HG02840 (cell line): ENCODE results near the gene GLIS2.
A peak's percentile ranks its signal among the peaks of the same experiment; 100 is the strongest.

Source experiments
- ATAC-seq: cut with Tn5 transposase; IDR thresholded peaks from one replicate; pipeline ENCODE4 v1.9.1; 2021; ENCODE audit warnings: mild to moderate bottlenecking, moderate library complexity, moderate number of reproducible peaks; ENCODE audit not compliant: unreplicated experiment, low FRiP score

The GLIS2 gene

DNA sequence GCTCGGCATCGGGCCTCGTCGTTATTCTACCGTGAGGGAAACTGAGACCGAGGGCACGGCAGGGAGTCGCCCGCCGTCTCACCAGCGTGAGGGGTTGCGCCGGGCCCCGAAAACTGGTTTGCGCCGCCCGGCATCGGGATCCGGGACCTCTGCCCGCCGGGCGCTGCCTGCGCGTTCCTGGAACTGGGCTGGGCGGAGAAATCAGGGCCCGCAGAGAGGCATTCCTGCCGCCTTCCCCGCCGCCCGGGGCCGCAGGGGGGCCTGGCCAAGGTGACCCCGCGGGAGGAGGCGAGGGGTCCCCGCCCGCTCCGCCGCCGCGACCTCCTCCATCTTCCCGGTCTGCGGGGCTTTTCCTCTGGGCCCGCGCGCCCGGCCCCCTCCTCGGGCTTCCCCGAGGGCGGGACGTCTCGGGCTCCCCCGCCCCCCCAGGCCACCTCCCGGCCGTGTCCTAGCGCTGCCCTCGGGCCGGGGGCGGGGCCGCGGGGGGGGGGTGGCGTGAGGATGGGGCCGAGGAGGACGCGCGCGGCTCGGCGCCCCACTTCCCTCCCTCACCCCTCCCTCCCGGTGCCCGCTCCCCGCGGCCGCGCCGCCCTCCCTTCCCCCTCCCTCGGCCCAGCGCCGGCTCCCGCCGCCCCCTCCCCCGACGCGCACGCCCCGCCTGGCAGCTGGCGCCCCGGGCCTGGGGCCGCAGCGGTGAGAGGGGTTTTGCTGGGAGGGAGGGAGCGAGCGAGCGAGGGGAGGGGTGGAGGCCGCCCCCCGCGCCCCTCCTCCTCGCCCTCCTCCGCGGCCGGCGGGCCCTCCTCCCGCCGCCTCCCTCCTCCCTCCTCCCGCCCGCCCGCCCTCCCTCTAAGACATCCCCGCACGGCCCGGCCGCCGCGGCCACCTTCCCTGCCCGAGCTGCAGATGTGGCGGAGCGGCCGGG, at the start of gene GLIS2:
GLIS2 (plus strand) TSS at position 882 of the 922 bp plus-strand sequence. CDS start 16,214 bp downstream, outside the sequence.
- ATAC-seq = no peak

- no peak for ATAC-seq
Measured at GRCh38 chr16:4266372-4266771, 49.5 kb upstream of the GLIS2 start.

DNA sequence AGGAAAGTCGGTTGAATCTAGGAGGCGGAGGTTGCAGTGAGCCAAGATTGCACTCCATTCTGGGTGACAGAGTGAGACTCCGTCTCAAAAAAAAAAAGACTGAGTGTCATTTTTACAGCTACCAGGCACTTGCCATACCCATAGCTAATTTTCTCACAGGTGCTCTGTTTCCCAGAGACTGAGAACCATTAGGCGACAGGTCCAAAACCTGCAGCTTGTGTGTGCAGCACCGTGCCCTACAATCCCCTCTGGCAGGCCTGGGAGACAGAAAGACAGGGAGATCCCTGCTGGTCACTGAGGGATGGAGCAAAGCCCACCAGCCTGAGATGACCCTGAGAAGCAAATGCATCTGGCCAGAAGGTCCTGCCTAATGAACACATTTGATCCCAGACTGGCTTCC, 45.8 kb upstream of the GLIS2 start:
- no peak for ATAC-seq

DNA sequence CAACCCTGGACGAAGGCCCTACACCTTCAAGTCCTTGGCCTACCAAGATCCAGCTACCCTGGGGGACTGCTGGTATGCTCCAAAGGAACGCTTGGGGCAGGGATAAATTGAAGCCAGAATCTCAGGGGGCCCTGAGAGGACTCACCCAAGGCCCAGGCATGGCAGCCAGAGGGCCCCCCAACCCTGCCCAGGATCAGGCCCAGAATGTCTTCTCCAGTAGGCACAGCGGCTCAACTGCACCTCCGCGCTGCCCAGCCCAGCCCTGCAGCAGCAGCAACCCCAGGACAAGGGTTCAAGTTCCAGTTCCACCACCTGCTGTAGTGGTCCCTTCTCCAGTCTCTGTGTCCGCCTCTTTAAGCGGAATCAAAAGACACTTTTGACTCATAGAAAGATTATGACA, 45.3 kb upstream of the GLIS2 start:
- no peak for ATAC-seq

DNA sequence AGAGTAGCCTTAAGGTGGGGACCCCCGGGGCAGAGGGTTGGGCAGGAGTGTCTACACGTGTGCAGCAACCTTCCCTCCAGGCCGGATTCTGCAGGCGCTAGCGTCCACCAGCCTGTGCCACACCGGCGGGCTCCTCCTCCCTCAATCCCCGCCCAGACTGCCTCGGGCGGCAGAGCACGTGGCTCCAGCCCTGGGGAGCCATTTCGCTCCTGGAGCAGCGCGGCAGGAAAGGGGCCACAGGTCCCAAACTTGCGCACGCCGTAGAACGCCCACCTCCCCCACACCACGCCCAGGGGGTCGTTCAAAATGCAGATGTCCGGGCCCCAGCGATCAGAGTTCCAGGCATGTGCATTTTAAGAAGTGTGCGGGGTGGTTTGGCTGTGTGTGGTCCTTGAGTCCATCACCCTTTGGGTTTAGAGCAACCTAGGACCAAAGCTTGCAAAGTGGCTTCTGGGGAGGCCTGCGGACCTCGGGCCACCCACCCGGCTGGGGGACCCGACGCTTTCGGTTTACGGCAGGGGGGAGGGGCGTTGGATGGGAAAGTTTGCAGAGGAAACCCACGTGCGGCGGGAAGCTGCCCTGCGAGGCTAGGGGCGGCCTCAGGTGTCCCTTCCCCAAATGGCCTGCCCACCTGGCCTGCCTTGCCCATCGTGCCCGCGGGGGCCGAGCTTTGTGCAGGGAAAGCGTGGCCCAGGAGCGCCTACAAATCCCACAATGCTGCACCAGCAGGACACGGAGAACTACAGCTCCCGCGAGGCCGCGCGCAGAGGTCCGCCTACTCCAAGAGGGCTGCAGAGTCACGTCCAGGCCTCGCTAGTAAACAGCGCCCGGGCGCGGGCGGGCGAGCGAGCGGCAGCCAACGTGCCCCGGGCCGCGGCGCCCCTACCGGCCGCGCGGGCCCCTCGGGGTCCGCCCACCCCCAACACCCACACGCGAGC, 44.4 kb upstream of the GLIS2 start:
- ATAC-seq = peak; percentile 67

DNA sequence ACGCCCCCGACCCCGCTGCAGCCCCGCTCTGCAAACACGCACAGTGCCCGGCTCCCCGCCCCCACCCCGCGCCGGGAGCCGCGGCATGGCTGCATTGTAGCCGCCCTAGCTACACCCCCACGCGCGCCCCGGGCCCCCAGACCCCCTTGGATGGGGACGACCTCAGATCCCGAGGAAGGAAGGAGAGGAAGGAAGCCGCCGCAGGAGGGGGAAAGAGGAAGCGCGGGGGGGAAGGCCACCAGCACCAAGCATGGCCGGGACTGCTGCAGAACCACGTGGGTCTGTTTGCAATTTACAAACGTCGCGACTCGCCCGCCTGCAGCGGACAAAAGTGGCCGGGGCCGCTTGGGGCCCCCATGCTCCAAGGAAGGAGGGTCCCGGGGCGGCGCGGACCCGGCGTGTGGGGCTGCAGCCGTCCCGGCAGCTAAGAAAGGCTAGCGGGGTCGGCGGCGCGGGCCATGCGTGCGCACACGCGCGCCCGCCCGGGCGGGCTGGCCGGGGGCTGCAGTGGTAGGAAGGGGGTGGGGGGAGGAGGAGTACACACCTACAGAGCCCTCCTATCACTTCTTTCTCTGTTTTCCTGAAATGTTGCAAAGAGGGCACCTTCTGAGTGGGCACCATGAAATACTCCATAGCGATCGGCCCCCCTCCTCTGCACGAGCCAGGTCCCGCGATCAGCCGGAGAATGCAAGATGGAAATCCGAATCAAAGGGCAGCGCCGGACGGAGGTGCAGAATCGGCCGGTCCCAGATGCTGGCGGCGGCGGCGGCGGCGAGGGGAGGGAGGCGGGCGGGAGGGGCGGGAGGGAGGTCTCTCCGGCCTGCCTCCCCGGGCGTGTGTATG, 43.5 kb upstream of the GLIS2 start:
- peak; percentile 12 for ATAC-seq

DNA sequence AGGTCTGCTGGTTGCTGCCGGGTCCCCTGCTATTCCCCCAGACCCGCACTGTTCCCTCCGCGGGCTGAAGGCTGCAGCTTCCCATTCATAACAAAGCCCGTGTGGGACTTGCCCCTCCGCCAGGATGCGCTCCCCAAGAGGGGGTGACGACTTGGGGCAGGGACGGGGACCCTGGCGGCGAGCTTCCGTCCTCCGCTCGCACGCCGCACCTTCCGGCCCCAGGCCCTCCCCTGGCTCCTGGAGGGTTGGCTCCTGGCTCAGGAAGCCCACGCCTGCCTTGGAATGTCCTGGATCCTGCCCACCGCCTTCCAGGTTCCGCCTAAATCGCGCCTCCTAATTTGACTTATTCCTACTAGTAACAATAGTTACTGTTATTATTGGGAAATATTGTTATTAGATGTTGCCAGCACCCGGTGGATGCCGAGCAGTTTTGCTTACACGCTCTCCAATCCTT, 42.0 kb upstream of the GLIS2 start:
- ATAC-seq = no peak

GRCh38 chr16:4275861-4276260, 40.0 kb upstream of the GLIS2 start:
- ATAC-seq = no peak

GRCh38 chr16:4277987-4278513, 37.8 kb upstream of the GLIS2 start:
- no peak for ATAC-seq

DNA sequence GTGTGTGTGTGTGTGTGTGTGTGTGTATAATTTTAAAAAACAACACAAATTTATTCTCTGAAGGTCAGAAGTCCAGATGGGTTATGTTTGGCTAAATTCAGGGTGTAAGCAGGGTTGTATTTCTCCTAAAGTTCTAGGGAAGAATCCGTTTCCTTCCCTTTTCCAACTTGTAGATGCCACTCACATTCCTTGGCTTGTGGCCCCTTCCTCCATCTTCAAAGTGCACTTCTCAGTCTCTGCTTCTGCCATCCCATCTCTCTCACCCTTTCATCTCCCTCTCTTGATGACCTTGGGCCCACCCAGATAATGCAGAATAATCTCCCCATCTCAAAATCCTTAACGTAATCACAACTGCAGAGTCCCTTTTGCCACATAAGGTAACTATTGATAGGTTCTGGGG, 35.2 kb upstream of the GLIS2 start:
- no peak for ATAC-seq

DNA sequence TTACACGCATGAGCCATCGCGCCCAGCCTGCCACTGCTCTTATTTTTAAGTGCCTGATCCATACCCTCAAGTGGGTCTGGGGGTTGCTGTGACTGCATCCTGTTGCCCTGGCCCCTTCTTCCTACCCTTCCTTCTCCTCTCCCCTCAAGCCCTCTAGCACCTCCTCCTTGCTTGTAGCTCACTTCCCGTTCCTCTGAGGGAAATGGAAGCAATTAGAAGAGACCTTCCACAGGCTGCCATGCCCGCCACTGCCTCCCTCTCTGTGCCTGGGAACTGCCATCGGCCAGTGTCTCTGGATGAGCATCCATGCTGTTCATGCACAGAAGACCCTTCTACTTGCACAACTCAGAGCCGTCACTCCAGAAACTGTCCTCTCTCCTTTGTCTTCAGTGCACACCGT, 32.4 kb upstream of the GLIS2 start:
- ATAC-seq = no peak

DNA sequence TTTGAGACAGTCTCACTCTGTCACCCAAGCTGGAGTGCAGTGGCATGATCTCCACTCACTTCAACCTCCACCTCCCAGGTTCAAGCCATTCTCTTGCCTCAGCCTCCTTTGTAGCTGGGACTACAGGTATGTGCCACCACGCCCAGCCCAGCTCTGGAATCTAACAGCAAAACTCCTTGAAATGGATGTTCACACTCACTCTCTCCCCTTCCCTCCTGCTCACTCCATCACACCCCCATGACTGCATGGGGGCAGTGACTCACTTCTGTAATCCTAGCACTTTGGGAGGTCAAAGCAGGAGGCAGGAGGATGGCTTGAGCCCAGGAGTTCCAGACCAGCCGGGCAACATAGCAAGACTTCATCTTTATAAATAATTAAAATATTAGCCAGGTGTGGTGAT, 31.9 kb upstream of the GLIS2 start:
- no peak for ATAC-seq

GRCh38 chr16:4285167-4285566, 30.7 kb upstream of the GLIS2 start:
- ATAC-seq = no peak

DNA sequence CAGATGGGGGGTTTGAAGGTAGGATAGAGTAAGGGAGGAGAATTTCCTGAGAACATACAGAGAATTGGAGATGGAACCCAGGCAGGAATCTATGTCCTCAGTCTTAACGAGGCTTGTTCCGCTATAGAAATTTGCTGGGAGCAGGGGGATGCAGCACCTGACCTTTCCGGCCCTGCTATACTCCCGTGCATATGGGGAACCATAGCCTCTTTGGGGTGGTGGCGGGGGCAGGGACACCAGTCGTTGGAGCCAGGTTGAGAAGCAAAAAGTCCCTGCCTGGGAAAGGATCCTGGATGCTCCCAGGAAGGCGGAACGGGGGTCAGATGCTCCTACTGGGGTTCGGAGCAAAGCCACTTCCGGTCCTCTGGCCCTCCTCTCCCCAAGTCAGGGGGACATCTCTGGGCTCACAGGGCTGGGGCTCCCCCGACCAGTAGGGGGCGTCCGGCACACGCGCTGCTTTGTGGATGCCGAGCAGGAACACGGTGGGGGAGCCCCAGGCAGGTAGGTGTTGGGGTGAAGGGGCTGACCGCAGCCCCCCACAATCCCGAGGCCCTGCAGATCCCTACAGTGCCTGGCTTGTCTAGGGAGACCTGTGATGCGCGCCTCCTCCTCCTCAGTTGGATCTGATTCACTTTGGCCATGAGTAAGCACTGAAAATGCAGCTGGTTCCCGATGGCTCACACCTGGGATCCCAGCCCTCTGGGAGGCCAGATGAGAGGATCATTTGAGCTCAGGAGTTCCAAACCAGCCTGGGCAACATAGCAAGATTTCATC, 27.5 kb upstream of the GLIS2 start:
- peak; percentile 56 for ATAC-seq

GRCh38 chr16:4290236-4290830, 25.5 kb upstream of the GLIS2 start:
- no peak for ATAC-seq

DNA sequence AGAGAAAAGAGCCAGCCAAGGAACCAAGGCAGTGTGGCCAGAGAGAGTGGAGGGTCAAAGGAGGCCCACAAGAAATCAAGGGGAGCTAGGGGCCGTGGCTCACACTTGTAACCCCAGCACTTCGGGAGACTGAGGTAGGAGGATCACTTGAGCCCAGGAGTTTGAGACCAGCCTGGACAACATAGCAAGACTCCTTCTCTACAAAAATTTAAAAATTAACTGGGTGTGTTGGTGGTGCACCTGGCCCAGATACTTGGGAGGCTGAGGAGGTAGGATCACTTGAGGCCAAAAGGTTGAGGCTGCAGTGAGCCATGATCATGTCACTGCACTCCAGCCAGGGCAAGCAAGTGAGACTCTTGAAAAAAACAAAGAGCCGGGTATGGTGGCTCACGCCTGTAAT, 24.2 kb upstream of the GLIS2 start:
- ATAC-seq = no peak

DNA sequence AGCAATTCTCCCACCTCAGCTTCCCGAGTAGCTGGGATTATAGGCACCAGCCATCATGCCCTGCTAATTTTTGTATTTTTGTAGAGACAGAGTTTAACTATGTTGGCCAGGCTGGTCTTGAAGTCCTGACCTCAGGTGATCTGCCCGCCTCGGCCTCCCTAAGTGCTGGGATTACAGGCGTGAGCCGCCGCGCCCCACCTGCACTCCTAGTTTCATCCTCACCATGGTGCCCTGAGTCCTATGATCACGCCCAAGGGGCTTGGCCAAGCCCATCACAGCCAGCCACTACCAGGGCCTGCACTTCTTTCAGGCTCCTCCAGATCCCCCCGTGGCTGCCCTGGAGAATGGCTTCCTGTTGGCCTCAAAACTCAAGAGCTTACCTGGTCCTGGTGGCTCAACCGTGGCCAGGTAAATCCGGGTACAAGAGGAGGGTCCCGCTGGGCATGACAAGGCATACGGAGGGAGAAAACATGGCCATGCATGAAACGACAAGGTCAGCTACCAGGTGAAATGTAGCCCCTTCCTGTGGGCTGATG, 22.6 kb upstream of the GLIS2 start:
- ATAC-seq = no peak

GRCh38 chr16:4293822-4294457, 21.9 kb upstream of the GLIS2 start:
- ATAC-seq = no peak
